ENCODE data around the gene PSMB8. TPM values are rescaled to one million over a fixed set of nuclear protein-coding genes. Genes with fewer than 3 reads are reported as not detected.
"Not testable (repeated sequence)": the region's sequence is repeated elsewhere in the genome, so short reads cannot be mapped to it uniquely, and the experiment has no call there.

Gene PSMB8
- total and polyA plus RNA-seq, 12 donors: 8.5 to 127 (median 13.6) TPM

GRCh38 chr6:32815115-32815514, 28.7 kb downstream of the PSMB8 start:
- H3K4me1 ChIP-seq: peaks cover 0 to 21% (median 11%) of the 10 kb centered on the region in 9 donors
- peak overlapping the region in 3 of 10 donors; percentile 6 to 53 (median 7) for H3K27ac ChIP-seq
- no peaks in the 10 kb centered on the region for H3K9me3 ChIP-seq
- ATAC-seq (peak in 5 of 8 donors; percentile 41 to 57 (median 49)), DNase-seq (no peak)
- WGBS, 2 donors: 74 to 77% methylated on average over 5 of the region's 5 CpGs
- no peak for TF ChIP-seq CTCF (IDR thresholded peaks at IDR 0.05)
- H3K36me3 ChIP-seq: peaks cover 0 to 5% (median 0%) of the 10 kb centered on the region in 9 donors
- no peaks in the 10 kb centered on the region for H3K27me3 ChIP-seq
- intact Hi-C loops (cut with DNase I): no loop called here
- H3K4me3 ChIP-seq: peak overlapping the region in 3 of 10 donors; percentile 11 to 24 (median 12)

GRCh38 chr6:32814145-32814544, 29.7 kb downstream of the PSMB8 start:
- no peaks in the 10 kb centered on the region for H3K27me3 ChIP-seq
- no peak overlapping the region for H3K4me3 ChIP-seq
- DNase-seq (no peak), ATAC-seq (no peak)
- H3K27ac ChIP-seq: no peak overlapping the region
- WGBS, 2 donors: 66 to 91% methylated on average over 2 of the region's 2 CpGs
- TF ChIP-seq CTCF (IDR thresholded peaks at IDR 0.05): no peak
- no peaks in the 10 kb centered on the region for H3K9me3 ChIP-seq
- intact Hi-C loops (cut with DNase I): no loop called here
- peaks cover 0 to 5% (median 0%) of the 10 kb centered on the region in 9 donors for H3K36me3 ChIP-seq
- H3K4me1 ChIP-seq: peaks cover 0 to 21% (median 11%) of the 10 kb centered on the region in 9 donors

- no peak overlapping the region for H3K27ac ChIP-seq
- no peak for DNase-seq
- ATAC-seq: no peak
- 32 to 38% methylated on average over 1 of the region's 1 CpG for WGBS, 2 donors
- H3K36me3 ChIP-seq: peaks cover 0 to 5% (median 0%) of the 10 kb centered on the region in 9 donors
- intact Hi-C loops (cut with DNase I): no loop called here
- peaks cover 0 to 39% (median 18%) of the 10 kb centered on the region in 7 donors for H3K27me3 ChIP-seq
- H3K4me1 ChIP-seq: no peaks in the 10 kb centered on the region
- TF ChIP-seq CTCF (IDR thresholded peaks at IDR 0.05): no peak
- no peaks in the 10 kb centered on the region for H3K9me3 ChIP-seq
- no peak overlapping the region for H3K4me3 ChIP-seq
These were observed 34.7 kb downstream of the PSMB8 start for GRCh38 chr6:32809171-32809570.

- intact Hi-C loops (cut with DNase I): no loop called here
- ATAC-seq: no peak
- H3K27me3 ChIP-seq: peaks cover 0 to 53% (median 18%) of the 10 kb centered on the region in 7 donors
- H3K27ac ChIP-seq: no peak overlapping the region
- H3K4me3 ChIP-seq: no peak overlapping the region
- no peaks in the 10 kb centered on the region for H3K4me1 ChIP-seq
- no peaks in the 10 kb centered on the region for H3K9me3 ChIP-seq
- H3K36me3 ChIP-seq: no peaks in the 10 kb centered on the region
- TF ChIP-seq CTCF (IDR thresholded peaks at IDR 0.05): no peak
- WGBS, 2 donors: 75 to 76% methylated on average over 5 of the region's 5 CpGs
- DNase-seq: no peak
These were observed 36.7 kb downstream of the PSMB8 start for GRCh38 chr6:32807020-32807580.

- H3K4me3 ChIP-seq; H3K9me3 ChIP-seq; ATAC-seq; H3K36me3 ChIP-seq; intact Hi-C loops (cut with DNase I); H3K4me1 ChIP-seq; DNase-seq; H3K27ac ChIP-seq: not testable (repeated sequence)
- H3K27me3 ChIP-seq: peaks cover 0 to 70% (median 27%) of the 10 kb centered on the region in 7 donors
These were observed 38.4 kb downstream of the PSMB8 start for GRCh38 chr6:32805404-32805803.

Data from heart right ventricle (tissue), 16 donors.